ENCODE measurements around the gene IRAK1.
A peak's percentile ranks its signal among the peaks of the same experiment; 100 is the strongest.

The IRAK1 gene

GRCh38 chrX:154028502-154029184 lies 8.9 kb upstream of the IRAK1 start:
- DNase-seq (ENCODE audit: low spot score): no peak
- ChIA-PET CTCF (interaction anchor here (0.6 kb wide), 1 partner anchor 108 kb away, joined by 3 read pairs; no protein-coding TSS in a partner anchor), POLR2A (ENCODE audit: low non-redundant PET) (no interaction called here)
- no peak for TF ChIP-seq CTCF (conservative IDR thresholded peaks at IDR 0.05; ENCODE audit: low read depth)
- H3K27ac ChIP-seq: no peak overlapping the region

DNA sequence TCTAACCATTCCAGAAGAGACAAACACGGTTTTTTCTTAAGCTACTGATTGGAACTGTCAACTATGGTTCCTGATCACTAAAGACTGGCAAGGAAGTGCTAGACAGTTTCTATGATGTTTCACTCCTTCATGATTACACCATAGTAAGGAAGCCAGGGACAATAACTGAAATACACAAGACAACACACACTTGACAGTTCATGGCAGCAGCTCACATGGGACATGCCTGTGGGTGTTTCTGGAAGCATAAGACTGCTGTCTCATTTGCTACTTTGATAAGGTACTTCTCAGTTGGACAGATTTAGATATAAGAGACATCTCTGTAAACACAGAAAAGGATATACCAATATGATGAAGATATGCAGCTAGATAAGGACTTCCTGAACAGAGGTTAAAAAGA lies 8.3 kb upstream of the IRAK1 start:
- ChIA-PET CTCF (interaction anchor here (0.6 to 0.8 kb wide), 2 partner anchors 14 to 109 kb away, joined by 3 read pairs; no protein-coding TSS in a partner anchor), POLR2A (ENCODE audit: low non-redundant PET) (no interaction called here)
- no peak overlapping the region for H3K27ac ChIP-seq
- DNase-seq (ENCODE audit: low spot score): no peak
- no peak for TF ChIP-seq CTCF (conservative IDR thresholded peaks at IDR 0.05; ENCODE audit: low read depth)

GRCh38 chrX:154027022-154027402 lies 7.3 kb upstream of the IRAK1 start:
- POLR2A ChIA-PET (ENCODE audit: low non-redundant PET): no interaction called here
- TF ChIP-seq CTCF (conservative IDR thresholded peaks at IDR 0.05; ENCODE audit: low read depth): no peak
- no peak for DNase-seq (ENCODE audit: low spot score)
- CTCF ChIA-PET: no interaction called here
- 0 out of 2 replicates have a peak overlapping the region, but pooled peaks have one; percentile 15 for H3K27ac ChIP-seq

- TF ChIP-seq CTCF (conservative IDR thresholded peaks at IDR 0.05; ENCODE audit: low read depth): no peak
- DNase-seq (ENCODE audit: low spot score): no peak
- ChIA-PET POLR2A (ENCODE audit: low non-redundant PET) (no interaction called here), CTCF (interaction anchor here (0.9 kb wide), 1 partner anchor 13 kb away, joined by 3 read pairs; no protein-coding TSS in a partner anchor)
- H3K27ac ChIP-seq: peak overlapping the region; percentile 15; the same call in 1 of the 2 replicates
Observed at GRCh38 chrX:154026136-154027021, 6.7 kb upstream of the IRAK1 start.

GRCh38 chrX:154025230-154025629 lies 5.5 kb upstream of the IRAK1 start:
- DNase-seq (ENCODE audit: low spot score): no peak
- H3K27ac ChIP-seq: peak overlapping the region; percentile 53
- no peak for TF ChIP-seq CTCF (conservative IDR thresholded peaks at IDR 0.05; ENCODE audit: low read depth)
- POLR2A ChIA-PET (ENCODE audit: low non-redundant PET): no interaction called here
- CTCF ChIA-PET: no interaction called here

DNA sequence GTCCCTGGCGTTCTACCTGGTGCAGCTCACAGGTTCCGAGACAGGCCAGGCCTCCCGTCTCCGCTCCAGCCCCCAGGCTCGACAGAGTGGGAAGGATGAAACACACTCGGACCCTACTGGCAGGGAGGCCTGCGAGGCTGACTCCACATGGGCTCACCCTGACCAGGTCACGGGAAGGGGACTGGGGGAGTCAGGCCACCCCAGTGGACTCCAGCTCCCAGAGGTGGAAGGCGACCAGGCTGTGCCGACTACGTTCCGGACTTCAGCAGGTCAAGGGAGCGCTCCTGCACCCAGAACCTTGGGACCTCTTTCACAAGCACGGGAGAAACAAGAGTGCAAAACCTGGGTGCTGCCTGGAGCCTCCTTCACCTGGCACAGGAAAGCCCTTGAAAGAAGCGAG lies 4.6 kb upstream of the IRAK1 start:
- POLR2A ChIA-PET (ENCODE audit: low non-redundant PET): interaction anchor here (1.0 kb wide), 1 partner anchor 12 kb away, joined by 3 read pairs; no protein-coding TSS in a partner anchor
- no peak overlapping the region for H3K27ac ChIP-seq
- CTCF ChIA-PET: no interaction called here
- DNase-seq (ENCODE audit: low spot score): no peak
- TF ChIP-seq CTCF (conservative IDR thresholded peaks at IDR 0.05; ENCODE audit: low read depth): no peak

All from RWPE1 (cell line).